Colonic mucosa (tissue), 4 donors: ENCODE measurements around the gene VAC14. TPM values are rescaled to one million over a fixed set of nuclear protein-coding genes. Genes with fewer than 3 reads are reported as not detected.
"Not testable (repeated sequence)": the region's sequence is repeated elsewhere in the genome, so short reads cannot be mapped to it uniquely, and the experiment has no call there.

ENCODE experiments used
- DNase-seq: peaks from one replicate; pipeline ENCODE4 v3.0.0-alpha.2; 2020
- H3K27ac ChIP-seq: fragments of 200-600 bp; one replicate; pipeline ENCODE4 v1.8.0; 2021
- H3K27me3 ChIP-seq: fragments of 200-600 bp; one replicate; pipeline ENCODE4 v1.8.0; 2021
- H3K36me3 ChIP-seq: fragments of 200-600 bp; one replicate; pipeline ENCODE4 v1.8.0; 2021
- H3K4me1 ChIP-seq: fragments of 200-600 bp; one replicate; pipeline ENCODE4 v1.8.0; 2021; ENCODE audit warnings: mild to moderate bottlenecking
- H3K4me3 ChIP-seq: fragments of 200-600 bp; one replicate; pipeline ENCODE4 v1.8.0; 2021
- H3K9ac ChIP-seq, 2 donors: one replicate each; pipeline ENCODE4 v1.7.0; 2013; ENCODE audit warnings: control low read depth in 2 of 2, low read depth in 2 of 2, low read length in 2 of 2
- H3K9me3 ChIP-seq: fragments of 200-600 bp; one replicate; pipeline ENCODE4 v1.8.0; 2021
- intact Hi-C: fragments of 100-400 bp; cut with DNase I; formaldehyde crosslinking; loops from one replicate; pipeline ENCODE4 v1.14.1; 2022
- total RNA-seq, 2 donors: library from RNA; stranded (reverse); fragmentation: NEBNext Ultra II Directional in 1 of 2; extraction: Animal tissue kit (Norgen Biotek cat#: 25700) in 1 of 2; gene quantifications; one replicate each; pipeline ENCODE4 v1.2.1, GENCODE V29; 2021
- TF ChIP-seq, protein P1 (sequence below): fragments of 200-600 bp; IDR thresholded peaks from one replicate; pipeline ENCODE4 v1.8.0; 2022; ENCODE audit warnings: antibody characterized with exemption, mild to moderate bottlenecking
- donor health status: healthy.
- donor health status: DM: no; HTN: no; CAD: no.
- donor health status: DM: no; HTN: no; CAD: no.

Gene VAC14
- total RNA-seq, 2 donors from 2014 or later, result 20.7 to 41.8 TPM

DNA sequence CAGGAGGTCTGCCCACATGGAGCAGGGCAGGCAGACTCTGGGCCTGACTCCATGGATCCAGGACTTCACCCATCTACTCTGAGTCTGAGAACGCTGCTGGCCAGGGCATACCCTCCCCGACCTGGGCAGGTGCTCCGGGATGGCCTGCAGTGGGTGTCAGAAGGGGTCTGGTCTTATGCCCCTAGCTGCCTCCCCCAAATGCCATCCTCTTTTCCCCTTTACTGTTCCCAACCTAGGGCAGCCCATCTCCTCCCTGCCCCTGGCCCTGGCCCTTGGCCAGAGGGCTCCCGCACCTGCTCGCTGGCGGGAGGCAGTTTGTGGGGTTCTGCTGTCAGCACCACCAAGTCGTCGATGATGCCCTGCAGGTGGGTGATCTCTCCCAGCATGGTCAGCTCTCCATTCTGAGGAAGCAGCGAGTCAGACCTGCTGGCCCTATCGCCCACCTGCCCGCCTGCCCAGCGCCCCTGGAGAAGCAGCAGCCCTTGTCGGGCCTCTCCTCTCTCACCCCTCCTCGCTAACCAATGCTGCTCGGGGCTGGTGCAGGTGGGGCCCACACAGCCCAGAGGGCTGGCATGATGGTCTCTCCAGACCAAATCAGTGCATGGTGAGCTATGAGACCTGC lies 123.3 kb downstream of the VAC14 start:
- Histone ChIP-seq H3K36me3 (no peaks in the 10 kb centered on the region), H3K9ac (no peak overlapping the region), H3K4me1 (no peaks in the 10 kb centered on the region), H3K4me3 (no peak overlapping the region), H3K9me3 (no peaks in the 10 kb centered on the region), H3K27ac (no peak overlapping the region), H3K27me3 (no peaks in the 10 kb centered on the region)
- TF ChIP-seq, protein P1, sequence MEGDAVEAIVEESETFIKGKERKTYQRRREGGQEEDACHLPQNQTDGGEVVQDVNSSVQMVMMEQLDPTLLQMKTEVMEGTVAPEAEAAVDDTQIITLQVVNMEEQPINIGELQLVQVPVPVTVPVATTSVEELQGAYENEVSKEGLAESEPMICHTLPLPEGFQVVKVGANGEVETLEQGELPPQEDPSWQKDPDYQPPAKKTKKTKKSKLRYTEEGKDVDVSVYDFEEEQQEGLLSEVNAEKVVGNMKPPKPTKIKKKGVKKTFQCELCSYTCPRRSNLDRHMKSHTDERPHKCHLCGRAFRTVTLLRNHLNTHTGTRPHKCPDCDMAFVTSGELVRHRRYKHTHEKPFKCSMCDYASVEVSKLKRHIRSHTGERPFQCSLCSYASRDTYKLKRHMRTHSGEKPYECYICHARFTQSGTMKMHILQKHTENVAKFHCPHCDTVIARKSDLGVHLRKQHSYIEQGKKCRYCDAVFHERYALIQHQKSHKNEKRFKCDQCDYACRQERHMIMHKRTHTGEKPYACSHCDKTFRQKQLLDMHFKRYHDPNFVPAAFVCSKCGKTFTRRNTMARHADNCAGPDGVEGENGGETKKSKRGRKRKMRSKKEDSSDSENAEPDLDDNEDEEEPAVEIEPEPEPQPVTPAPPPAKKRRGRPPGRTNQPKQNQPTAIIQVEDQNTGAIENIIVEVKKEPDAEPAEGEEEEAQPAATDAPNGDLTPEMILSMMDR, result no peak
- intact Hi-C loops, result no loop called here
- no peak for DNase-seq

DNA sequence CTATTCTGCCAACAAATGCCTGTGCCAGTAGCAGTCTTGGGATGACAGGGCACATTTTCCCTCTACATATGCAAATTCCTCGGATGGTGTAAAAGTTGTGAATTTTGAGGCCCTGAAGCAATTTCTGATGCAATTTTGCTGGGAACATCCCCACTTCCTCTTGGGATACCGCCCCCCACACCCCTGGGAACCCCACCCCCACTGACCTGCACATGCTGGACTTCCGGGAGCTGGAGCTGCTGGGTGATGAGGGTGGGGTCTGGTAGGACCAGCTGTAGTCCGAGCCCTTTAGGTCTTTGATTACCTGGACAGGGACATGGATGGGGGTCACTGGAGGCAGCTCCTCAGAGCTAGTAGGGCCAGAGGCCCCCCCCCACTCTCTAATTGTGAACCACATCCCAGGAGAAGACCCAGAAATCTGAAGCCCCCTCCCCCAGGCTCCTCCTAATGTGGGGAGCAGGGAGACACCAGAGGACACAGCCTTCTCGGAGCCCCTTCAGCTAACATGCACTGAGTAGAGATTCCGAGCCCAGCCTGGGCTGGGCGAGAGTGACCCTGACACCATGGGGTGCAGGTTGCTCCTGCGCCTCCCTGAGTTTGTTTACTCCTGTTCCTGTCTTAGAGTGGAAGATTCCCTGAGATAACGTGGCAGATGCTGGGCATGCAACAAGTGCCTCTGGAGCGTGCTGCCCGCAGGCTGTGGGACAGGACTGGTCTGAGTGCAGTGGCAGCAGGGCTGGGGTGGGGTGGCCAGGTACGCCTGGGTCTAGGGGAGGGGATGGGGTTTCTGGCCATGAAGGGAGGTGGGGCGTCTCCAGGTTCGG lies 124.1 kb downstream of the VAC14 start:
- Histone ChIP-seq H3K27ac (no peak overlapping the region), H3K4me3 (no peak overlapping the region), H3K36me3 (no peaks in the 10 kb centered on the region), H3K4me1 (no peaks in the 10 kb centered on the region), H3K9ac (no peak overlapping the region), H3K9me3 (no peaks in the 10 kb centered on the region), H3K27me3 (no peaks in the 10 kb centered on the region)
- intact Hi-C loops, result no loop called here
- TF ChIP-seq, protein P1, result no peak
- no peak for DNase-seq

DNA sequence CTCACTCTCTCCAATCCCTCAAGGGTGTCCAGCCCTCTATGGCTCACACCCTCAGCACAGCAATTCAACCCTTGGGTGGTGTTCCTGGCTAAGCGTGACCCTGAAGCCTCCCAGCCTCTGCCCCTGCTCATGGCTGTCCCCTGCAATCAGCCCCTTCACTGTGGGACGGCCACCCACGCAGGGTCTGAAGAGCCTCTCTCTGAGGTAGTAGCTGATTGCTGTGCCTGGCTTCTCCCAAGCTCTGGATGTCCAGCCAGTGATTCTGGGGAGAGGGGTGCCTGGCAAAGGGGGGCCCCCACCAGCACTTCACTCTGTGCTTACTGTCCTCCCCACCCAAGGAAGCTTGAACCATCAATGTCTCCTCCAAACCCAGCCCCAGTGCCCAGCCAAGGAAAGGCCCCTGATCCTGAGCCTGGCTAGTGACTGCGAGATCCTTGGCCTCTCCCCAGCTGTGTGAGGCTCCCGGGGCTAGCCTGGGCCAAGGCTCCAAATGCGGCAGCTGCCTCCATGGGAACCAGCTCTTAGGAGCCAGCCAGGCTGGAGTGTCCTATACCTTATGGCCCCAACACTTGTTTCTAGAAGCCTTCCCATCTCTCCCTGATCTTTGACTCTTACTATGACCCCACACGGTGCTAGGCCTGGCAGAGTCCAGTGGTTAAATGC lies 125.0 kb downstream of the VAC14 start:
- Histone ChIP-seq H3K36me3 (no peaks in the 10 kb centered on the region), H3K27me3 (no peaks in the 10 kb centered on the region), H3K4me3 (no peak overlapping the region), H3K9ac (no peak overlapping the region), H3K4me1 (no peaks in the 10 kb centered on the region), H3K9me3 (no peaks in the 10 kb centered on the region), H3K27ac (no peak overlapping the region)
- intact Hi-C loops, result no loop called here
- no peak for DNase-seq
- TF ChIP-seq, protein P1, result no peak

DNA sequence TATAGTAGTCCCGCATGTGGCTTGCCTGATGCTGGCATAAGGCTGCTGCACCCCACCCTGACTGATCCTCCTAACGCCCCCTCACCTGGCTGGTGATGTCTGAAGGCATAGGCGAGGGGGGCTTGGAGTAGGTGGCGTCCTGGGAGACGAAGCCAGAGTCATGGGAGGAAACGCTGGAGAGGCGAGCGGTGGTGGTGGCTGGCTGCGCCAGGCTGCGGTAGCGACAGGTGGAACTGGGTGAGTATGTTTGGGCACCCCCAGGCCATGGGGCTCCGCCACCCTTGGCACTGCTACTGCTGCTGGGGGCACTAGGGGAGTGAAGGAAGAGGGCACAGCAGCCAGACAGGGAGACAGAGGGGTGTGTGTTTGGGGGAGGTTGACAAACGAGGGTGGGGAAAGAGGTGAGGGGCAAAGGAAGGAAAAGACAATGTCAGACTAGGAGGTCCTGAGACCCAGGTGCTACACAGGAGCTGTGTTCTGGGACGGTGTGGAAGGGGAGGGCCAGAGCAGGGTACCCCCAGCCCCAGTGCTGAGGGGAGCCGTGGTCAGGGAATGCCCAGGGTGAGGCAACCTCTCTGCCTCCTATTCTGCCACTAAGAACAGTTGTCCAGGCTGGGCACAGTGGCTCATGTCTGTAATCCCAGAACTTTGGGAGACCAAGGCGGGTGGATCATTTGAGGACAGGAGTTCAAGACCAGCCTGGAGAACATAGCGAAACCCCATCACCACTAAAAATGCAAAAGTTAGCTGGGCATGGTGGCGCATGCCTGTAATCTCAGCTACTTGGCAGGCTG lies 126.5 kb downstream of the VAC14 start:
- Histone ChIP-seq H3K36me3 (no peaks in the 10 kb centered on the region), H3K9me3 (no peaks in the 10 kb centered on the region), H3K4me1 (no peaks in the 10 kb centered on the region), H3K27me3 (no peaks in the 10 kb centered on the region), H3K4me3 (no peak overlapping the region), H3K27ac (no peak overlapping the region), H3K9ac (no peak overlapping the region)
- TF ChIP-seq, protein P1, result no peak
- DNase-seq, result no peak
- intact Hi-C loops, result no loop called here

DNA sequence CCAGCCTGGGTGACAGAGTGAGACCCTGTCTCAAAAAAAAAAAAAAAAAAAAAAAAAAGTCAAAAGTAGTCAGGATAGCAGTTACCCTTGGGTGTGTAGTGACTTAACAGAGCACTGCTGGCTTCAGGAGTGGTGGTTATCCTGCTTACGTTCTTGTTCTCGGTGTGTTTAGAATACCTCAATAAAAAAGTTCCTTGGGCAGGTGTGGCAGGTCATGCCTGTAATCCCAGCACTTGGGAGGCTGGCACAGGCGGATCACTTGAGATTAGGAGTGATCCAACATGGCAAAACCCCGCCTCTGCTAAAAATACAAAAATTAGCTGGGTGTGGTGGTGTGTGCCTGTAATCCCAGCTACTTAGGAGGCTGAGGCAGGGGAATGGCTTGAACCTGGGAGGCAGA lies 130.0 kb downstream of the VAC14 start:
- H3K9ac ChIP-seq, intact Hi-C loops, H3K27ac ChIP-seq, H3K36me3 ChIP-seq, H3K4me3 ChIP-seq, H3K27me3 ChIP-seq, H3K9me3 ChIP-seq, DNase-seq, H3K4me1 ChIP-seq: not testable (repeated sequence)
